ENCODE data around the gene CAPZA1.

Gene CAPZA1

GRCh38 chr1:112688781-112689193 lies 69.2 kb downstream of the CAPZA1 start:
- DNase-seq (ENCODE audit: insufficient read length, low spot score) = no peak
- no peak for FAIRE-seq
- no peak for TF ChIP-seq CTCF (IDR thresholded peaks at IDR 0.05; ENCODE audit: insufficient read depth, missing control alignments)

GRCh38 chr1:112689196-112689841 lies 69.7 kb downstream of the CAPZA1 start:
- no peak for TF ChIP-seq CTCF (IDR thresholded peaks at IDR 0.05; ENCODE audit: insufficient read depth, missing control alignments)
- DNase-seq (ENCODE audit: insufficient read length, low spot score) (peak; percentile 10), FAIRE-seq (no peak)

- no peak for FAIRE-seq
- no peak for DNase-seq (ENCODE audit: insufficient read length, low spot score)
- TF ChIP-seq CTCF (IDR thresholded peaks at IDR 0.05; ENCODE audit: insufficient read depth, missing control alignments) = no peak
Observed at GRCh38 chr1:112689842-112690237, 70.2 kb downstream of the CAPZA1 start.

- FAIRE-seq (no peak), DNase-seq (ENCODE audit: insufficient read length, low spot score) (no peak)
- TF ChIP-seq CTCF (IDR thresholded peaks at IDR 0.05; ENCODE audit: insufficient read depth, missing control alignments) = no peak
Observed at GRCh38 chr1:112692681-112693080, 73.0 kb downstream of the CAPZA1 start.

GRCh38 chr1:112693821-112694220 lies 74.2 kb downstream of the CAPZA1 start:
- FAIRE-seq (no peak), DNase-seq (ENCODE audit: insufficient read length, low spot score) (peak; percentile 15)
- no peak for TF ChIP-seq CTCF (IDR thresholded peaks at IDR 0.05; ENCODE audit: insufficient read depth, missing control alignments)

- TF ChIP-seq CTCF (IDR thresholded peaks at IDR 0.05; ENCODE audit: insufficient read depth, missing control alignments) = no peak
- DNase-seq (ENCODE audit: insufficient read length, low spot score) = peak; percentile 6
- no peak for FAIRE-seq
Observed at GRCh38 chr1:112694363-112694929, 74.8 kb downstream of the CAPZA1 start.

GRCh38 chr1:112695276-112695675 lies 75.6 kb downstream of the CAPZA1 start:
- no peak for DNase-seq (ENCODE audit: insufficient read length, low spot score)
- TF ChIP-seq CTCF (IDR thresholded peaks at IDR 0.05; ENCODE audit: insufficient read depth, missing control alignments) = no peak
- no peak for FAIRE-seq
